Loucy (cell line): ENCODE results near the gene RPL41.
A peak's percentile ranks its signal among the peaks of the same experiment; 100 is the strongest.

ENCODE experiments used
- H2AFZ ChIP-seq: fragments of 200-600 bp; sonication (generic); 2 replicates; pipeline ENCODE4 v1.6.0; 2016; ENCODE audit warnings: antibody characterized with exemption, mild to moderate bottlenecking, low read length, moderate library complexity
- H3F3A ChIP-seq: fragments of 200-600 bp; 2 replicates; pipeline ENCODE4 v1.6.0; 2016; ENCODE audit warnings: antibody characterized with exemption, low read depth, mild to moderate bottlenecking
- H3K27me3 ChIP-seq: fragments of 200-600 bp; sonication (generic); 2 replicates; pipeline ENCODE4 v1.6.1; 2014; ENCODE audit warnings: low read length, mild to moderate bottlenecking; ENCODE audit not compliant: insufficient read depth, poor library complexity, severe bottlenecking
- H3K36me3 ChIP-seq: fragments of 200-600 bp; sonication (generic); 2 replicates; pipeline ENCODE4 v1.6.1; 2016; ENCODE audit warnings: low read length; ENCODE audit not compliant: insufficient read depth
- H3K4me1 ChIP-seq: fragments of 200-600 bp; sonication (generic); 2 replicates; pipeline ENCODE4 v1.5.1; 2014; ENCODE audit warnings: low read length, mild to moderate bottlenecking; ENCODE audit not compliant: insufficient read depth, poor library complexity, severe bottlenecking
- H3K4me2 ChIP-seq: fragments of 200-600 bp; sonication (generic); 2 replicates; pipeline ENCODE4 v1.6.0; 2014; ENCODE audit warnings: antibody characterized with exemption, low read length, low read depth, mild to moderate bottlenecking; ENCODE audit not compliant: poor library complexity, severe bottlenecking
- H3K4me3 ChIP-seq: fragments of 200-600 bp; sonication (generic); 2 replicates; pipeline ENCODE4 v1.5.1; 2014; ENCODE audit warnings: low read length, mild to moderate bottlenecking, mixed read lengths; ENCODE audit not compliant: poor library complexity, severe bottlenecking
- H3K79me2 ChIP-seq: fragments of 200-600 bp; sonication (generic); 2 replicates; pipeline ENCODE4 v1.6.1; 2014; ENCODE audit warnings: low read length; ENCODE audit not compliant: insufficient read depth
- H3K9ac ChIP-seq: fragments of 200-600 bp; sonication (generic); 2 replicates; pipeline ENCODE4 v1.6.0; 2014; ENCODE audit warnings: mild to moderate bottlenecking, low read depth, low read length, moderate library complexity; ENCODE audit not compliant: poor library complexity, severe bottlenecking
- H3K9me2 ChIP-seq: fragments of 200-600 bp; sonication (generic); replicated peaks from 2 replicates; pipeline ENCODE4 v1.6.1; 2016; ENCODE audit warnings: low read depth, low read length, mixed read lengths
- H3K9me3 ChIP-seq: fragments of 200-600 bp; sonication (generic); 2 replicates; pipeline ENCODE4 v1.6.1; 2014; ENCODE audit warnings: mild to moderate bottlenecking, antibody characterized with exemption, low read length, low read depth; ENCODE audit not compliant: insufficient read depth
- H4K20me1 ChIP-seq: fragments of 200-600 bp; sonication (generic); 2 replicates; pipeline ENCODE4 v1.6.0; 2014; ENCODE audit warnings: antibody characterized with exemption, low read length, mild to moderate bottlenecking; ENCODE audit not compliant: insufficient read depth, poor library complexity, severe bottlenecking
- EZH2phosphoT487 ChIP-seq: fragments of 200-600 bp; IDR thresholded peaks from 2 replicates; pipeline ENCODE4 v1.6.1; 2018; ENCODE audit warnings: antibody characterized with exemption, mild to moderate bottlenecking, moderate library complexity, borderline replicate concordance
- TF ChIP-seq, protein P1 (sequence below): fragments of 200-600 bp; sonication (generic); conservative IDR thresholded peaks from 2 replicates; pipeline ENCODE4 v1.5.1; 2014; ENCODE audit warnings: mild to moderate bottlenecking, antibody characterized with exemption, low read length

Gene RPL41

DNA sequence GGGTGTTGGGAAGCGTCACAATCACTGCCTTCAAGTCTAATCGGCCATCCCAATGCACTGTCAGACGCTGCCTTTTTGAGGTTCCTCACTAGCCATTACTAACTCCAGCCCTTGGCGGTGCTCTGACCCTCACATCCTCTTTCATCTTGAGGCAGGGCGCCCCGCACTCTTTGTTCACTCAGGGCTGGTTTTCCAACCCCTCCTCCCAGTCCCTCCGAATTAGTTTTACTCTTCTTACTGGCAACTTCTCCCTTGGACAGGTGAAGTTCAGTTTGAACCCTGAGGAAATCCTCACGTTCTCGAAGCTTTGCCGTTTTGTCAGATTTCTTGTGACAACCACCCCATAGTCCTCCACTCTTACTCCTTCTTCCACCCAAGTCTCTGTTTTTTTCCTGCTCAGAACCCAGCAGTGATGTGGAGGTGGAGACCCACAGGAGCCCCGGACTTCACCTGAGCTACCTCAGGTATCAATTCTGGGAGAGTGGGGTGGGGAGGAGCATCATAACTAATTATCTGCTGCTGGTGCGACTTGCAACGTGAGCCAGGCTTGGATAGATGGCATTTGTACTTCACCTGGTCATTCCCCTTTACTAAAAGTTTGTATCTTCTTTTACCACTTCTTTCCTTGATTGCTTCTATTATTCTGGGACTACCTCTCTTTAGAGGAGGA, 2.4 kb downstream of the RPL41 start:
- no peaks in the 10 kb centered on the region for H3K9me2 ChIP-seq
- peaks cover 12% of the 10 kb centered on the region for H3F3A ChIP-seq
- H4K20me1 ChIP-seq, result peaks cover 14% of the 10 kb centered on the region
- no peak for TF ChIP-seq EZH2phosphoT487
- TF ChIP-seq, protein P1, sequence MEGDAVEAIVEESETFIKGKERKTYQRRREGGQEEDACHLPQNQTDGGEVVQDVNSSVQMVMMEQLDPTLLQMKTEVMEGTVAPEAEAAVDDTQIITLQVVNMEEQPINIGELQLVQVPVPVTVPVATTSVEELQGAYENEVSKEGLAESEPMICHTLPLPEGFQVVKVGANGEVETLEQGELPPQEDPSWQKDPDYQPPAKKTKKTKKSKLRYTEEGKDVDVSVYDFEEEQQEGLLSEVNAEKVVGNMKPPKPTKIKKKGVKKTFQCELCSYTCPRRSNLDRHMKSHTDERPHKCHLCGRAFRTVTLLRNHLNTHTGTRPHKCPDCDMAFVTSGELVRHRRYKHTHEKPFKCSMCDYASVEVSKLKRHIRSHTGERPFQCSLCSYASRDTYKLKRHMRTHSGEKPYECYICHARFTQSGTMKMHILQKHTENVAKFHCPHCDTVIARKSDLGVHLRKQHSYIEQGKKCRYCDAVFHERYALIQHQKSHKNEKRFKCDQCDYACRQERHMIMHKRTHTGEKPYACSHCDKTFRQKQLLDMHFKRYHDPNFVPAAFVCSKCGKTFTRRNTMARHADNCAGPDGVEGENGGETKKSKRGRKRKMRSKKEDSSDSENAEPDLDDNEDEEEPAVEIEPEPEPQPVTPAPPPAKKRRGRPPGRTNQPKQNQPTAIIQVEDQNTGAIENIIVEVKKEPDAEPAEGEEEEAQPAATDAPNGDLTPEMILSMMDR, result no peak
- peaks cover 7% of the 10 kb centered on the region for H3K27me3 ChIP-seq
- H3K9me3 ChIP-seq, result no peaks in the 10 kb centered on the region
- H3K4me2 ChIP-seq, result peak overlapping the region; percentile 97
- peaks cover 18% of the 10 kb centered on the region for H3K4me1 ChIP-seq
- H2AFZ ChIP-seq, result 0 out of 2 replicates have a peak overlapping the region, but pooled peaks have one; percentile 9
- peak overlapping the region; percentile 99 for H3K4me3 ChIP-seq
- H3K36me3 ChIP-seq, result peaks cover 12% of the 10 kb centered on the region
- H3K9ac ChIP-seq, result peak overlapping the region; percentile 80
- H3K79me2 ChIP-seq, result peaks cover 35% of the 10 kb centered on the region

DNA sequence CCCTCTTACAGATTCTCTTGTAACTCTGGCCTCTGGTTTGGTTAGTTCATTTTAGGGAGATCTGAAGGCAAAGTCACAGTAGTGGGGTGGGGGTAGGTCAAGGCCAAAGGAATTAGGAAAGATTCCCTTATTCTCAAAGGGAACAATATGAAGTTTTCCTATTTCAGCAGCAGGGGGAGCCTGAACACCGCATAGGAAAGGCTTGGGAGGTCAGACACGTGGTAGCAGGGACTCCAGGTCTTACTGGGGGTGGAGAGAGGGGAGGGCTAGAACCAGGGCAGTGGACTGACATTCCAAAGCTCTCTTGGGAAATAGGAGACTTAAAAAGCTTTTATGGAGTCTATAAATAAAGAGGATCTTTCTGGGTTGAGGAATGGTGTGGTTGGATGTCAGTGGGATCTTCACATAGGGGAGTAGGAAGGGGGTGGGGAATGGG, 2.9 kb downstream of the RPL41 start:
- peaks cover 10% of the 10 kb centered on the region for H3F3A ChIP-seq
- peaks cover 7% of the 10 kb centered on the region for H3K27me3 ChIP-seq
- peak overlapping the region; percentile 97 for H3K4me2 ChIP-seq
- H2AFZ ChIP-seq, result no peak overlapping the region
- H3K4me3 ChIP-seq, result peak overlapping the region; percentile 99
- peak overlapping the region; percentile 80 for H3K9ac ChIP-seq
- H3K4me1 ChIP-seq, result peaks cover 18% of the 10 kb centered on the region
- TF ChIP-seq EZH2phosphoT487, result no peak
- TF ChIP-seq, protein P1, result peak; percentile 82
- peaks cover 7% of the 10 kb centered on the region; the same call in 1 of the 2 replicates for H3K36me3 ChIP-seq
- H3K79me2 ChIP-seq, result peaks cover 40% of the 10 kb centered on the region
- H3K9me3 ChIP-seq, result no peaks in the 10 kb centered on the region
- peaks cover 14% of the 10 kb centered on the region for H4K20me1 ChIP-seq
- H3K9me2 ChIP-seq, result no peaks in the 10 kb centered on the region

DNA sequence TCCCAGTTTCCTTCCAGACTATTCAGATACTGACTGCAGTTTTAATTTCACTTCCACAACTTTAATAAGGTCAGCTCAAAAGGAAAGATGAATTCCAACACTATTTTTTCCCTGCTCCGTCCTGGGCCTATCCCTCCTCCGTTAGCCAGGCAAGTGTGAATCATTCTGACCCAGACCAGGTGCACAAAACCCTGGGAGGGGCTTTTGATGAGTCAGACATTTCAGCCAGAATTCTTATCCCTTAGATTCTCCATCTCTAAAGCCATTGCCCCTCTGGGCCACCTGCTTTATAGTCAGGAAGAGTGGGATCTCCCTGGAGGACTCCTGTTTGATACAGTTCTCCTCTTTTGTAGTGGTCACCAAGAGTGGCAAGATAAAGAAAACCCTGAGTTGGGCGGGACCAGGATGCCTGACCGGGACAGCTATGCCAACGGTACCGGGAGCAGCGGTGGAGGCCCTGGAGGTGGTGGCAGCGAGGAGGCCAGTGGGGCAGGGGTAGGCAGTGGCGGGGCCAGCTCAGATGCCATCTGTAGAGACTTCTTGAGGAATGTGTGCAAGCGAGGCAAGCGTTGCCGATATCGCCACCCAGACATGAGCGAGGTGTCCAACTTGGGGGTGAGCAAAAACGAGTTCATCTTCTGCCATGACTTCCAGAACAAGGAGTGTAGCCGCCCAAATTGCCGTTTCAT, 3.9 kb downstream of the RPL41 start:
- H3K4me2 ChIP-seq, result peak overlapping the region; percentile 97
- H3K27me3 ChIP-seq, result peaks cover 7% of the 10 kb centered on the region
- H3K36me3 ChIP-seq, result peaks cover 7% of the 10 kb centered on the region; the same call in 1 of the 2 replicates
- H3K9ac ChIP-seq, result peak overlapping the region; percentile 80
- H3K79me2 ChIP-seq, result peaks cover 41% of the 10 kb centered on the region
- H4K20me1 ChIP-seq, result peaks cover 14% of the 10 kb centered on the region
- no peaks in the 10 kb centered on the region for H3K9me3 ChIP-seq
- H3F3A ChIP-seq, result peaks cover 10% of the 10 kb centered on the region
- H3K4me1 ChIP-seq, result peaks cover 22% of the 10 kb centered on the region
- no peaks in the 10 kb centered on the region for H3K9me2 ChIP-seq
- H2AFZ ChIP-seq, result no peak overlapping the region
- peak overlapping the region; percentile 99 for H3K4me3 ChIP-seq
- TF ChIP-seq, protein P1, result no peak
- no peak for TF ChIP-seq EZH2phosphoT487
